ENCODE results near the gene HDGF.

GRCh38 chr1:156766298-156767100 is 15.0 kb upstream of the HDGF start:
- TF ChIP-seq TAF1 (IDR thresholded peaks at IDR 0.05; ENCODE audit: borderline replicate concordance, insufficient read depth, low read length) (no peak), REST (IDR thresholded peaks at IDR 0.05; ENCODE audit: insufficient read depth in 1 of 2, low read depth in 2 of 2, low read length in 2 of 2) (peak in 1 of 2 experiments; percentile 39; a peak in 1 of 4 replicates)

Data from PFSK-1 (cell line).